ENCODE measurements around the gene DPYSL5.

DPYSL5 gene

DNA sequence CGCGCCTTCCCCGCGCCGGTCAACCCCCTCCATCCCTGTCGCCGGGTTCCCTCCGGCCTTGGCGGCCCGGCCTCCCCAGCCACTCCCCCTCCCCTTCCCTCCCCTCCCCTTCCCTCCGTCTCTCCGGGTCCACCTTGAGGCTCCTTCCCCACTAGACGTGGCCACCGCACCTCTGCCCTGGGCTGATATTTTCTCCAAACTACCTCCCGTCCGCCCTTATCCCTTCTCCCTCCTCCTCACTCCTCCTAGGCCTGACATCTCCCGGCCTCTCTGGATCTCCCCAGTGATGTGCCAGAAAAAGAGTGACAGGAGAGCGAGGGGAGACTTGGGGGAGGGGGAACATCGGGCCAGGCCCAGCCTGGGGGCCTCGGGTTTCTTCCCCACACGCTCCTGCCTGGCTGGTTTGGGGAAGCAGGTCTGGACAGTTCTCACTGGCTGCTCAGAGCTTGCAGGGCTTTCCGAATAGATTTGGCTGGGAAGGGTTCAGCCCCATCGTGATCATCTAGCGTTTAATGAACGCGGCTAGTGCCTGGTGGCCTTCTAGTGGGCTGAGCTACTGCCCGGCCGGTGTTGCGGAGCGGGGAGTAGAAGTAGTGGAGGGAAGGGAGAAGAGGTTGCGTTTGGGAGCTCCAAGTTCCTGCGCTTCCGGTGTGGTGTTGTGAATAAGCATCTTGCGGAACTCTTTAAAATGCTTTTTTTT lies 123.1 kb downstream of the DPYSL5 start:
- DNase-seq: no peak

DNA sequence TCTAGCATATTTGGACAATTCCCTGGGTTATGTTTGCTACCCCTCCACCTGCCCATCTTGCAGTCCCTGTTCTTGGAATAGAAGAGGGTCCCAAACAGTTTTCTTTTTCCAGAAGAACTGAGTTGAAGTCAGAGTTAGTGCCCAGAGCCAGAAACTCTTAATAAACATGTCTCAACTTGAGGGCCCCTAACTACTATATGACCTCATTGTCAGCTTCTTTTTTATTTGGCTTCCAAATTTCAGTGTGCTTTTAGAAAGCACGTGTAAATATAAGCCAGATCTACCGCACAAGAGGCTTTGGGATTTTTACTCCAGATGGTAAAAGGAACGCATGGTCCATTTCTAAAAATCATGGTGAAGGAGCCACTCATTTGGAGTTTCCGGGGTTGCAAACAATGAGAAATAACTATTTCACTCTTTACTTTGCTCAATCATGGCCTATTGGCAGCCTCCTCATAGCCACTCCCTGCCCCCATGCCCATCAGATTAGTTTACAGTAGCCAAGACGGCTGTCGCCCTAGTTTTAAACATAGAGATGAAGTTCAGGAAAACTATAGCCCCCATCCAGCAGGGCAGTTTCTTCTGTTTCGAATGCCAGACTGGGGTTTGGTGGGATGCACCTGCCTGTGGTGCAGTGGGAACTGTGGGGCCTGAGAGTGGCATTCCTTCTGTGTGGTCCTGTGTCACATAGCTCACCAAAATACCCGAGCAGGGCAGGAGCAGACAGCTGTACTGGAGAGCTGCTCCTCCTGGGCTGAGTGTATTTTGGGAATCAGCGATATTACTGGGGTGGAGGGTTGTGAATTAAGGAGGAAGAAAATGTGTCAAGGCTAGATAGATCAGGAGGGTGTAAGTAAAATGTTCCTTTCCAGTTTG lies 124.2 kb downstream of the DPYSL5 start:
- DNase-seq: no peak

DNA sequence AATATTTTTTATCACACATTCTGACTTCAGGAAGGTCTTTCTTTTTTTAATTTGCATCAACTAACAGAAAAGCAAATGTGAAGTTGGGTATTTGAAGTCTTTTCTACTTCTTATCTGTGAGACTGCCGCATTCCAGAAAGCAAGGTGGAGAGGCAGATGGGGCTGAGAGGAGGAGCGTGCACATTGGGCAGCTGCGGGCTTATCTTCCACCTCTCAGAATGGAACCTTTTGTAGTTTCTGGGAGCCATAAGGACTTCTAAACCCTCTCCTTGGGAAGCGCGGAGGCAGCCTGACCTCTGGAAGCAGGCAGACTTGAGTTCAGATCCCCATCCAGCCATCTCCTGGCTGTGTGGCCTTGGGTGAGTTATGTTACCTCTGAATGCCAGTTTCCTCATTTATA lies 126.4 kb downstream of the DPYSL5 start:
- DNase-seq: no peak

DNA sequence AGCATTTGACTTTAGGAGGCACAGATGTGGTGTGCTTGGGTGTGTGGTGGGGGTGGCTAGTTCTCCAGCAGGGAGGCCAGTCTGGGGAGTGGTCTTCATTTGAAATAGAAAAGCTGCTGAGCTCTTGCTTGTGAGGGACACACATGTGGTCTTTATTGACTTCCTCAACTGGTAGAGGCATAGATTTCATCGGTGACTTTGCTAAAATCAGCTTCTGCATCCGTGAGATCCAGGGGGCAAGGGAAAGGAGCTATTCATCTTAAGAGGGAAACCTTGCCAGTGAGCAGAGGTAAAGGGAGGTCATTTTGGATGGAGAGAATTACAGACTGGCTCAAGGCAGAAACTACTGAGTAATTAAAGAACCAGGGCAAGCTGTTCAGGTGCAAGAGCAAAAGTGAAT lies 127.2 kb downstream of the DPYSL5 start:
- no peak for DNase-seq

DNA sequence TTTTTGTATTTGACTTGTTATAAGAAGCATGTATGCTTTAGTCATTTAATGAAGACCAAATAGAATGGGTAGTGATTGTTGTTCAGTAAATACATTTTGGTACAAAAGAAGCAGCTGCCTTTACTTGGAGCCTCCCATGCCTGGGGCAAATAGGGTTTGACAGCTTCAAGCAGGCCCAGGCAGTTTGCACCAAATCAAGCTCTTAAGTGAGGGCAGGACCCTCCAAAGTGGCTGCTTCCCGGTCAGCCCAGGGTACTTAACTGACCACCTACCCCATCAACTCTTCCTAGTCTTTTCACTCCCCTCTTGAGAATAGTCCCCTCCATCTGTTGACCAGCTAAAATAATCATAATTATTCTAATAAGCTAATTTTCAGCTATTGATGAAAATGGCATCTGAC lies 127.7 kb downstream of the DPYSL5 start:
- no peak for DNase-seq

DNA sequence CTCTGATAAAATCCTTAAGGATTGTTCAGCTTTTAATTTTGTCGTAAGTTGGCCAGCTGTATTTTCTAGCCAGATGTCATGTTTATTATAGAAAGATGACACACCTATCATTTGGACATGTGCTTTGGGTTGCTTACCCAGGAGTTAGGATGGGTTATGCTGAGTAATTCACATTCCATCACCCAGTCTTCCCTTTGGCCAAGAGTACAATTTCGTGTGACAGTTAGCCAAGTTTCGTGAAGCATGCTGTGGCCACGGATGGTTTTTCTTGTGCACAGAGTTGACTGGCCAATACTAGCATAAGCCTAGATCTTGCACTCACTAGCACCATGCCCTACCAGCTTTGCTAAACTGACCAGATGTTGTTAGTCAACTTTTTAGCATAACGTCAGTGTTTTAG lies 128.3 kb downstream of the DPYSL5 start:
- DNase-seq: no peak

DNA sequence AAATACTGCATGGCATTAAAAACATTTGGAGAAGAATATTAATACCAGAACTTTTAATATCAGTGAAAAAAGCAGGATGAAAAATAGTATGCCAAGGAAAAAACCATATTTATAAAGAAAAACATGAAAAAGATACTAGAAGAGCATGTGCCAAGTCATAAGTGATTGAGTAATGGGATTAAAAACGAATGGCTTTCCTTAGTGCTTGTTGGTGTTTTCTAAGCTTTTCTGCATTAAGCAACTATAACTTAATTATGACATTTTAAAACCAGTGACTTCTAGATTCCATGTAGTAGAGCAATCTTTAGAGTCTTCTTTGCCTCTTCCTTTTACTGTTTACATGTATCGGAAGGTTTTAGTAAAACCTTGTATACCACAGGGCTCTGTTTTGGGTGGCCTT lies 129.1 kb downstream of the DPYSL5 start:
- DNase-seq: no peak

DNA sequence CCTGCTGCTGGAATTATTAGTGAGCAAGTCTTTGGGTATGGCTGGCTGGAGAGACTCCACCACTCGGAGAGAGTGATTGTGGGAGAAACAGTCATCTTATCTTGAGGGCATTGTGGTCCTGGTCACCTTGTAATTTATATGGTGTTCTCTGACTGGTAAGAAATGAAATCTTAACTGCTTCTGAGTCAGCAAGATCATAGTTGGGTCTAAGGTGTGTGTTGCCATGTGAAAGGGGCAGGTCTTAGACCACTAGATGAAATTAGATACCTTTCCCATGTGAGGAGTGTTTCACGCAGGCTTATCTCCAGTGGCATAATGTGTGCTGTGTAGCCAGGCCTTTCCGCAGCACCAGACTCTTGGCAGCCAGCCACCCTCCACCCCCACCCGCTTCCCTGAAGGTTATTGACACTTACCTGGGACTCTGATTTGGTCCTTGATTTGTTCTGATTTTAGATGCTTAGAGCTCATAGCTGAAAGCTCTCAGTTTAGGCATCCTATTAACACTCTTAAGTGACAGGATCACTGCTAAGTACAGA lies 130.2 kb downstream of the DPYSL5 start:
- DNase-seq: no peak

DNA sequence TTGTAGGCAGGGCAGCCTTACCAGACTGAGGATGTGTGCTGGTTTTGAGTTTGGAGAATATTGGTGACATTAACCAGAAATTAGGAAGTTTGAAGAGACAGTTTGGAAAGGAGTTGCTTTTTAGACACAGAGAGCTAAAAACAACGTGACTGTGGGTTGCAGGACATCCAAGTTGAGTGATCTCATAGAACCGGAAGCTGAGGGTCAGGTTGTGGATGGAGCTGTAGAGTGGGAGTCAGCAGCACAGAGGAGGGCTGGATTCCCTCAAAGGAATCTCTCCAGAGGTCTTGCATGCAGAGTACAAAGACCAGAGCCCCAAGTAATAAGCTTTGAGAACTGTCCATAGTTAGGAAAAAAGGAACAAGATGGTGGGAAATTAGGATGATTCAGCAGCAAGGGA lies 131.8 kb downstream of the DPYSL5 start:
- no peak for DNase-seq

DNA sequence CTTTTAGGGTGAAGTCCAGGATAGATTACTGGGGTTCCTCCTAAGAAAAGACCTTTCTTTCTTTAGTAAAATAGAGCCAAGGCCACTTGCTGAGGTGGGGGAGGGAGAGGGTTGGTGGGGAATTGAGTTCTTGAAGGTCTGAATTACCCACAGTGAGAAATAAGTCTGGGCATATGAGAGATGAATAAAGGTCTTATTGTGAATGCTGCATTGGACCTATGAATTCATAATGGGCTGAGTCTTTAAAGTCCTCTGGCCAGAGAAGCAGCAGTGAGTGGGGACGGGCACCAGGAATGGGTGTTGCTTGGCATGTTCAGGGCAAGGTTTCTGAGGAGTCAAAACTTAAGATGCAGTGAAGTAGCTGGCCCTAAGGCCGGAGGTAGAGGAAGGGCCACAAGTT lies 133.0 kb downstream of the DPYSL5 start:
- DNase-seq: no peak

DNA sequence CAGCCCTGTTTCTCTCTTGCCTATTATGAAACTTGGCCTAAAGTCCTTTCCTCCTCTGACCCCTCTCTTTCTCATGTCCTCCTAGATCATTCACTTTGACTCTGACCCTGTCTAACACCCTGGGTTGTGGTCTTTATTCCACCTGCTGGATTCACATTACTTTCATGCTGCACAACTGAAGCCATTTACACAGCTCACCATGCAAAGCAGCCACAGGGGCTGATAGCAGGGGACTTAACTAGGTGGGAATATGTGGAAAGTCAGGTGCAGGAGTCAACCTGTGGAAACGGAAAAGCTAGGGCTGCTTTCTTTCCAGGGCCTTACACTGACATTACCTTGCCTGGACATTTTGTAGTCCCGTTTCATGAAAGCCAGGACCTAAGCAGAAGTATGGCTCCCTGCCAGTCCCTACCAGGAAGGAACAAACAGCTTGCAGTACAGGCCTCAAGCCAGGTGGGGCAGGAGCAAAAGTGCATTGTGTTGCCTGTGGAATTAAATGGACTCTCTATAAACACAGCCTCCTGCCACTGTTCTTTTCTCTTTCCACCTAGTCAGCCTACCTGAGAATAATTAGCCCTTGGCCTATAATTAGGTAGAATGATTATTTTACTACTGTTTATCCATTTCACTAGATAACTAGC lies 134.3 kb downstream of the DPYSL5 start:
- DNase-seq: no peak

DNA sequence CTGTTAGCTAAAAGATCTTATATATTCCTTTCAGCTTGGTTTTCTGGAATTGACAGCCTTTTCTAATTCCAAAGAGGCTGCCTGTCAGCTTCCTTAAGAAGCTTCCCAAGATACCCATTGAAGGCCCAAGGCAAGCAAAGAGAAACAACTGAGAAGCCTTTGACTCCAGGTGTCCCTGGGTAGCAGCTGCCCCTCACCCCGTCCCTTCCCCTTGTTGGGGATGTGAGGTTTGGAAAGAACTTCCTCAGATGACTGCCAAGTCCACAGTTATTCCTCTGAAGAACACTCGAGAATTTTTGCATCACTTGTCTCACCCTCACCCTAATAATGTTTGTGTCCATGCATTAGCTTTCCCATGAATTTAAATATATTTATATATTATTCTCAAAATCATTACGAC lies 135.8 kb downstream of the DPYSL5 start:
- no peak for DNase-seq

DNA sequence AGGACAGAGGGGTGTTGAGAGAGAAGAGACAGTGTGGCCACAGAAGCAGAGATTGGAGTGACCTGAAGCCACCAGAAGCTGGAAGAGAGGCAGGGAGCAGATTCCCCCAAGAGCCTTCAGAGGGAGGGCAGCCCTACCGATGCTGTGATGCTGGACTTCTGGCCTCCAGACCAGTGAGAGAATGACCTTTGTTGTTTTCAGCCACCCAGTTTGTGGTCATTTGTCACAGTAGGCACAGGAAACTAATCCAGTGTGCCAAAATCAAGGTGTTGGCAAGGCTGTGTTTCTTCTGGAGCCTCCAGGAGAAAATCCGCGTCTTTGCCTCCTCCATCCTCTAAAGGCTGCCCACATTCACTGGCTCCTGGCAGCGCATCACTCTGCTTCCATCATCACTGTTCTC lies 137.9 kb downstream of the DPYSL5 start:
- no peak for DNase-seq

DNA sequence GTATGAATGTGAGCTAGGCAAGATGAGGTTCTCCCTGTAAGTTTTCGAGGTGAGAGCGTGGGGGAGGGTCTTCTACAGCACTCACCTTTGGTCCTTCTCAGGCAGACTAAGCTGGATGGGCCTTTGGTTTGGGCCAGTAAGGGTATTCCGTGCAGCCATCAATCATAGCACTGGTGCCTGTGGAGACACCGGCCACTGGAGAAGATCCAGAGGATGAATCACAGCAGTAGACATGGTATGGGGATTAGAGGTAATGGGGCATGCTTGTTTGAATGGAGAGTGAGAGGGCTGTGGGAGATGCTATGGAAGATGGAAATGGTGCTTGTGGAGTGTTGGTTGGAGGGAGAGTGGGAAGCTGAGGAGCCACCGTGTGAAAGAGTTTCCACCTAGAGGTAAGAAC lies 138.6 kb downstream of the DPYSL5 start:
- no peak for DNase-seq

DNA sequence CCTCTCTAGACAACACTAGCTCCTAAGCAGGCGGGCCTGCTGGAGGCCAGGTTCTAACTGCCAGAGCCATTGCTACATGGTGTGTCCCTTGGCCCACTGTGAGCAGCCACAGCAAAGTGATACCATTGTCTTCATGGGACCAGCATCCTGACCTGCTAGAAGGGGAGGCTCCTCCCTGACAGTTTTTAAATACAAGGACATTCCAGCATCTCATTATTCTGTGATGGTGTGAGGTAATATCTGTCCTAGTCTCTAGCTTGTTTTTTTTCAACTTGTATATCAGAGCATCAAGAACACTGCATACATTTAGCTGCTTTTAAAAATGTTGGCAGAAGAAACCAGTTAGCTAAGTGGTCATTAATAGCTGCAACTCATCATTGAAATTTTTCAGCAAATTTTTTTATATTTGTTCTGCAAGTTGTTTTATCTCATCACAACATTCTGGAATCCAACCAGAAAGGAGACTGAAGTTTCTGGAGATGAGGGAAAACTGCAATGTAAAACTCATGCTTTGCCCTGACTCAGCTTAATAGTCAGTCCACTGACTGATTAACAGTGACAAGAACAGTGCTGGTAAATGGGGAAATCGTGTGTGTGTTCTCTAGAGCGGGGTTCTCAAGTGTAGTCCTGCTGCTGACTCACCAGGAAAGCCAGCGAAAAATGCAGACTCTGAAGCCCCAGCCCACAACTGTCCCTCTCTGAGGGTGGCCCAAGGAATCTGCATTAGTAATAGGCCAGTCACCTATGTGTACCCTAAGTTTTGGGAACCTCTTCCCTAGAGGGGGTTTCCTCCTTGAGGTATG lies 140.3 kb downstream of the DPYSL5 start:
- no peak for DNase-seq

DNA sequence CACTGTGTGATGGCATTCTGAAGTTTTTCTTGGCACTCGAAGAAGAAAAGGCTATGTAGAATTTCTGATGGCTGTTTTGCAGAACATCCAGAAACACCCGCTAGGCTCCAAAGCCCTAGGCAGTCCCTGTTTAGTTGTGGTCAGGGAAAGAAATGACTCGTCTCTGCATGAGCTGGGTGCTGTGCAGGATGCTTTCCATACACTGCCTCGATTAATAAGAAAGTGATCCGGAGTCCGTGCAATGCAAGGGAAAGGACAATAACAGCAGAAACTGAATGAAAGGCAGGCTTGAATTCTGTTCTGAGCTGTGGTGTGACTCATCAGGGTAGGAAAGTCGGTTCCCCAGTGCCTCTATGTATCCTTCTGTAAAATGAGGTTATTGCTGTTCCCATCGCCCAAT lies 141.2 kb downstream of the DPYSL5 start:
- no peak for DNase-seq

DNA sequence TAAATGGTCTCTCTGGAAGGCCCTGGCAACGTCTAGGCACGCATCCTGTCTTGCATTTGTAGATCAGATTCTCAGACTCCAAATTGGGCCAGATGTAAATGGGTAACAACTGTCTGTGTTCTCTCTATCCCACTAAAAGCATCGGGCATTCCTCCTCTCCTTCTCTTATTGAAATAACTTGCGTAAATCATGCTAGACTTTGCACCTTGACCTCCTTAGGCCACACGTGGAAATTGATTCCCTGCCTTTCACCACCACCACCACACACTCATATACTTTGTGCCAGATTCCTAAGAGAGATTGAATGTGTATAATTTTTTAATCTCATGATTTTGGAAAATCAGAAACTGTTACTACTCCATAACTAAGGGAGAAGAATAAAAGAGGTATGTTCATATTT lies 143.8 kb downstream of the DPYSL5 start:
- DNase-seq: no peak

DNA sequence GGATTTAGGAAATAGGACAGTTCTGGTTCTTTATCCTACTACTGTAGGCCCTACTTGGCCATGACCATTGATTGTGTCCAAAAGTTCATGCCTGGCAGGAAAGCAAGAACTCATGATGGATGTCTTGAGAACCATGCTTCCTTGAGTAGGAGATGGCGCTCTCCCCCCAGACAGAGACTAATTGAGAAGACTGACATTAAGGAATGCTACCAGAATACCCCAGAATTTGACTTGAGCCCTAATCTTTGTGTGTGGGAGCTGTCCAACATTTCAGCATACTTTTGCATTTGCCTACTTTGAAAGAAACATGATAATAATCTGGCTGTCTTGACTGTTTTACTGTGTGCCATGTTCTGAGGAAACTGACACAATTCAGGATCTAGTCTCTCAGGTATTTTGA lies 145.8 kb downstream of the DPYSL5 start:
- no peak for DNase-seq

DNA sequence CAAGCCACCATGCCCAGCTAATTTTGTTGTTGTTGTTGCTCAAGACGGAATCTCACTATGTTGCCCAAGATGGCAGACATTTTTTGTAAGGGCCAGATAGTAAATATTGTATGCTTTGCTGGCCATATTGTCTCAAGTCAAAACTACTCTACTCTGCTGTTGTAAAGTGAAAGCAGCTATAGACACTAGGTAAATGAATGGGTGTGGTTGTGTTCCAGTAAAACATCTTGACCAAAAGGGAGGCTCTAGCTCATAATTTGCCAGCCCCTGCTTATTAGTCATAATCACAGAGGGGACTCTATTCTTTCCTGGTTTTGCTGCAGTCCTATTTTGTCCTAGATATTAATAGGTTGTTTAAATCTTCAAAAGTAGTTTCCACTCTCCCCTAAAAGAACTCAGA lies 147.1 kb downstream of the DPYSL5 start:
- no peak for DNase-seq

DNA sequence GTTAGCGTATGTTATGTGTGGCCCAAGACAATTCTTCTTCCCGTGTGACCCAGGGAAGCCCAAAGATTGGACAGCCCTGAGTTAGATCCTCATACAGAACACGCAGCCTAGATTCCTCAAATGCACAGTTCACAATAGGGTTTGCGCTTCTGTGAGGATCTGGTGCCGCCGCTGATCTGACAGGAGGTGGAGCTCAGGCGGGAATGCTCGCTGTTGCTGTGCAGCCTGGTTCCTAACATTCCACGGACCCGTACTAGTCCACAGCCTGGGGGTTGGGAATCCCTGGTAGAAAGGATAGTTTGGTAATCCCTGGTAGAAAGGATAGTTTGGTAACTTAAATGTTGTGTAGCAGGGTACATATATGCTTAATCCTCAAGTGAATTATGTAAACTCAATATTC lies 149.5 kb downstream of the DPYSL5 start:
- no peak for DNase-seq

DNA sequence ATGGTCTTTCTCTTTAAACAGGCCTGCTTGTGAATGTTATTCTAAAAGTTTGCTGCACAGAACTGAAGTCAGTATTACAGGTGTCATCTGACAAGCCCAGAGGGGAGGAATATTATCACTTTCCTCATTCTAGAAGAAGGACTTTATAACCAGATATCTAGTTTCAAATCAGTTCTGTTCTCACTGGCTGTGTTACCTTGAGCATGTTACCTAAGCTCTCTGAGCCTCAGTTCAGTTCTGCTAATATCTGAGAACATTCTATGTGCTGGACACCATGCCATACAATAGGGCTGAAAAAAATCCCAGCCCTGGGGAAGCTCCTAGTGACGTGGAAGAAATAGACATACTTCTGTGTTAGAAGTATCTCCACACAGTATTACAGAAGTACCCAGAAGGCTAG lies 150.4 kb downstream of the DPYSL5 start:
- no peak for DNase-seq

Measured in activated T-cell treated with anti-CD3 and anti-CD28 coated beads for 4 hours (primary cell).